HCT116 (cell line): ENCODE data around the gene ERBIN.

ENCODE experiments used
- EZH2 ChIP-seq: fragments of 200-600 bp; sonication (generic); IDR thresholded peaks from 2 replicates; pipeline ENCODE4 v1.6.1; 2017; ENCODE audit warnings: antibody characterized with exemption, mixed run types
- EZH2phosphoT487 ChIP-seq: fragments of 200-600 bp; IDR thresholded peaks from 2 replicates; pipeline ENCODE4 v1.6.1; 2018; ENCODE audit warnings: antibody characterized with exemption, borderline replicate concordance
- MAX ChIP-seq: IDR thresholded peaks from 2 replicates; pipeline ENCODE4 v1.6.1; 2012
- POLR2A ChIP-seq: IDR thresholded peaks from 2 replicates; pipeline ENCODE4 v1.7.0; 2011; ENCODE audit warnings: borderline replicate concordance; ENCODE audit not compliant: insufficient read depth, insufficient read length; ENCODE audit errors: extremely low read depth
- POLR2AphosphoS5 ChIP-seq: IDR thresholded peaks from 2 replicates; pipeline ENCODE4 v1.6.1; 2011; ENCODE audit warnings: mild to moderate bottlenecking, low read depth, low read length, moderate library complexity
- RAD21 ChIP-seq: IDR thresholded peaks from 2 replicates; pipeline ENCODE4 v1.6.1; 2012; ENCODE audit warnings: low read depth, mild to moderate bottlenecking
- SP1 ChIP-seq: IDR thresholded peaks from 2 replicates; pipeline ENCODE4 v1.6.1; 2012; ENCODE audit warnings: low read depth
- ZBTB33 ChIP-seq: IDR thresholded peaks from 2 replicates; pipeline ENCODE4 v1.6.1; 2011; ENCODE audit warnings: mild to moderate bottlenecking, low read length, moderate library complexity; ENCODE audit not compliant: insufficient replicate concordance; ENCODE audit errors: extremely low read depth
- ZFX ChIP-seq: fragments of 450-650 bp; IDR thresholded peaks from 2 replicates; pipeline ENCODE4 v1.6.1; 2017
- TF ChIP-seq, protein P1 (sequence below), 3 experiments: fragments of 200-600 bp in 1 of 3; sonication (generic) in 1 of 3; IDR thresholded peaks in 2 of 3; conservative IDR thresholded peaks in 1 of 3; 2 replicates each; pipeline ENCODE4 v1.5.1; 2012 to 2017; ENCODE audit warnings: low read depth in 2 of 3, low read length in 2 of 3, antibody characterized with exemption in 1 of 3, borderline replicate concordance in 1 of 3, control low read depth in 1 of 3, mild to moderate bottlenecking in 1 of 3, mixed read lengths in 1 of 3, mixed run types in 1 of 3, moderate library complexity in 1 of 3; ENCODE audit not compliant: insufficient read depth in 1 of 3

GRCh38 chr5:65907135-65907534 is 19.2 kb upstream of the ERBIN start:
- TF ChIP-seq, protein P1, sequence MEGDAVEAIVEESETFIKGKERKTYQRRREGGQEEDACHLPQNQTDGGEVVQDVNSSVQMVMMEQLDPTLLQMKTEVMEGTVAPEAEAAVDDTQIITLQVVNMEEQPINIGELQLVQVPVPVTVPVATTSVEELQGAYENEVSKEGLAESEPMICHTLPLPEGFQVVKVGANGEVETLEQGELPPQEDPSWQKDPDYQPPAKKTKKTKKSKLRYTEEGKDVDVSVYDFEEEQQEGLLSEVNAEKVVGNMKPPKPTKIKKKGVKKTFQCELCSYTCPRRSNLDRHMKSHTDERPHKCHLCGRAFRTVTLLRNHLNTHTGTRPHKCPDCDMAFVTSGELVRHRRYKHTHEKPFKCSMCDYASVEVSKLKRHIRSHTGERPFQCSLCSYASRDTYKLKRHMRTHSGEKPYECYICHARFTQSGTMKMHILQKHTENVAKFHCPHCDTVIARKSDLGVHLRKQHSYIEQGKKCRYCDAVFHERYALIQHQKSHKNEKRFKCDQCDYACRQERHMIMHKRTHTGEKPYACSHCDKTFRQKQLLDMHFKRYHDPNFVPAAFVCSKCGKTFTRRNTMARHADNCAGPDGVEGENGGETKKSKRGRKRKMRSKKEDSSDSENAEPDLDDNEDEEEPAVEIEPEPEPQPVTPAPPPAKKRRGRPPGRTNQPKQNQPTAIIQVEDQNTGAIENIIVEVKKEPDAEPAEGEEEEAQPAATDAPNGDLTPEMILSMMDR (IDR thresholded peaks at IDR 0.05 in 2 of 3, conservative IDR thresholded peaks at IDR 0.05 in 1 of 3; ENCODE audit: borderline replicate concordance in 1 of 3, insufficient read depth in 1 of 3, low read depth in 2 of 3, low read length in 2 of 3), result no peak
- TF ChIP-seq EZH2, result no peak
- TF ChIP-seq EZH2phosphoT487, result no peak
- no peak for TF ChIP-seq POLR2A
- no peak for TF ChIP-seq POLR2AphosphoS5
- no peak for TF ChIP-seq RAD21
- TF ChIP-seq ZFX, result no peak
- TF ChIP-seq MAX, result no peak
- no peak for TF ChIP-seq ZBTB33
- no peak for TF ChIP-seq SP1
